Glutamatergic neuron (in vitro differentiated cells): ENCODE measurements around the gene LAMA2. TPM values are rescaled to one million over a fixed set of nuclear protein-coding genes. Genes with fewer than 3 reads are reported as not detected.

Experiments
- DNase-seq: peaks from one replicate; pipeline ENCODE4 v3.0.0; 2022
- H3K27ac Mint-ChIP-seq: one replicate; pipeline ENCODE4 v1.8.0; 2020; ENCODE audit warnings: mild to moderate bottlenecking, mixed read lengths, inconsistent platforms; ENCODE audit not compliant: unreplicated experiment
- H3K27me3 Mint-ChIP-seq: one replicate; pipeline ENCODE4 v1.8.0; 2020; ENCODE audit warnings: mild to moderate bottlenecking, moderate library complexity, mixed read lengths, inconsistent platforms; ENCODE audit not compliant: unreplicated experiment
- H3K36me3 Mint-ChIP-seq: one replicate; pipeline ENCODE4 v1.8.0; 2020; ENCODE audit warnings: mild to moderate bottlenecking, mixed read lengths, inconsistent platforms; ENCODE audit not compliant: unreplicated experiment
- H3K4me1 Mint-ChIP-seq: one replicate; pipeline ENCODE4 v1.8.0; 2020; ENCODE audit warnings: mild to moderate bottlenecking, low read depth, mixed read lengths, inconsistent platforms; ENCODE audit not compliant: unreplicated experiment
- H3K4me3 Mint-ChIP-seq: one replicate; pipeline ENCODE4 v1.8.0; 2020; ENCODE audit warnings: mild to moderate bottlenecking, mixed read lengths, inconsistent platforms; ENCODE audit not compliant: unreplicated experiment
- H3K9me3 Mint-ChIP-seq: one replicate; pipeline ENCODE4 v1.8.0; 2020; ENCODE audit warnings: mild to moderate bottlenecking, moderate library complexity, mixed read lengths, inconsistent platforms; ENCODE audit not compliant: unreplicated experiment
- CTCF ChIP-seq: fragments of 200-600 bp; sonication (generic); IDR thresholded peaks from one replicate; pipeline ENCODE4 v1.5.0; 2021; ENCODE audit not compliant: partially characterized antibody, unreplicated experiment
- total RNA-seq: library from RNA; stranded (reverse); fragmentation: NEBNext Ultra II Directional; extraction: Animal tissue kit (Norgen Biotek cat#: 25700); gene quantifications from one replicate; pipeline ENCODE4 v1.2.1, GENCODE V29; 2021; ENCODE audit not compliant: unreplicated experiment

LAMA2 gene
- total RNA-seq, 1 donor from 2014 or later: 2.4 TPM

GRCh38 chr6:129233458-129234134 lies 350.7 kb downstream of the LAMA2 start:
- no peak overlapping the region for H3K4me3 Mint-ChIP-seq
- H3K27ac Mint-ChIP-seq: no peak overlapping the region
- H3K36me3 Mint-ChIP-seq: no peaks in the 10 kb centered on the region
- no peak for TF ChIP-seq CTCF
- DNase-seq: no peak
- no peaks in the 10 kb centered on the region for H3K4me1 Mint-ChIP-seq
- no peaks in the 10 kb centered on the region for H3K27me3 Mint-ChIP-seq
- no peaks in the 10 kb centered on the region for H3K9me3 Mint-ChIP-seq

DNA sequence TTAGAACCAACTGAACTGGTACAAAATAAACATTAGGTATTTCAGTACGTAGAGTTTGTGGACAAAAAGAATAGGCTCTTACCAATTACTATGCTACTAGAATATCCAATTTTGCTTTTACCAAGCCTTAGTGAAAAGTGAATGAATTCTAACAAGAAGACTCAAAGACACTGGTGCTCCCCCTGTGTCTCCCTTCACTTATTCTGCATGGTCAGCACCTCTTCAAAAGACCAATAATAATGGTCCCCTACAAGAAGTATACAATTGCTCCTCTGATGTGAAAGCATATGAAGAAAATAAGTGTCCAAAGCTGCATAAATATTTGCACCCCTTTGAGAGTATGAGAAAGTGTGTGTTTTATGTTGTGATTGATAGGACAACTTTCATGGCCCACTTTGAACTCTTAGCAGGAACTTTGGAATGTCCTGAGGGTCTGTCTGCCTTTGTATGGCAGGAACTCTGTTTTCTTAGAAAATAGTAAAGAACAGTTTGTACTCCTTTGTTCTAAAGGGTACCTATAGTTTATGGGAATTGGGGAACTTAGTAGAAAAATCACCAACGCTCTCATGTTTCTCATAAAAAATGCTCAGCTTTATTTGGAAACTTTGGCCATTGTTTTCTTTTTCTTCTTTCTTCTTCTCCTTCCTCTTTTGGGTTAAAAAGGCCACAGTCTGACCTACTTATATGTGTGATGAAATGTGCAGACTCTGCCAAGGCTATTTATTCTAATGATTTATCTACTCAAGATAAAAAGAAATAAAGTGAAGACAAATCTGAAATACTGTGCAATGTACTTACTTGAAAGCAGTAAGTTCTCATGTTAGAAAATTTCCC lies 352.4 kb downstream of the LAMA2 start:
- H3K4me1 Mint-ChIP-seq: no peaks in the 10 kb centered on the region
- no peaks in the 10 kb centered on the region for H3K36me3 Mint-ChIP-seq
- no peak for TF ChIP-seq CTCF
- H3K4me3 Mint-ChIP-seq: no peak overlapping the region
- DNase-seq: no peak
- no peaks in the 10 kb centered on the region for H3K9me3 Mint-ChIP-seq
- H3K27ac Mint-ChIP-seq: no peak overlapping the region
- no peaks in the 10 kb centered on the region for H3K27me3 Mint-ChIP-seq

DNA sequence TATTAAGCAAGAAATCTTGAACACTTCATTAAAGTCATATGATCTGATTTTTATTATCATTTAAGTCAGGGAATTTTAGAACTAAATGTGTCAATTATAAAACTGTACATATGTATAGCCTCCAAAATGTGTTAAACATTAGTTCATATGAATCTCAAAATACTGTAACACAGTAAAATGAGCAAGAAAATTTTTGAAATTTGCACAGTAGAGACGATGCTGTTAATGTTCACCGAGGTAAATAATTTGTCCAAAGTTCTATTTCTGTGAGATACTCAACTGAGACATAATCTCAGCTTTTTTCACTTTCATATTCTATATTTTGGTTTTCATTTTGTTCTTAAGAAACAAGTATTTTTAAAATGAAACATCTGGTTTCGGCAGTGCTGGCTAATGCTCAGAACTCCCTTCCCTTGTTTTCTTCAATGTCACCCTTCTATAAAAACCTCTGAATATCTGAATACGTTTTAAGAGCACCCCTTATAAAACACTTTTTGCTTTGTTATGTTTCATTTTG lies 353.1 kb downstream of the LAMA2 start:
- no peak for TF ChIP-seq CTCF
- no peaks in the 10 kb centered on the region for H3K36me3 Mint-ChIP-seq
- H3K27me3 Mint-ChIP-seq: no peaks in the 10 kb centered on the region
- no peak overlapping the region for H3K27ac Mint-ChIP-seq
- no peak for DNase-seq
- H3K9me3 Mint-ChIP-seq: no peaks in the 10 kb centered on the region
- H3K4me1 Mint-ChIP-seq: no peaks in the 10 kb centered on the region
- no peak overlapping the region for H3K4me3 Mint-ChIP-seq

DNA sequence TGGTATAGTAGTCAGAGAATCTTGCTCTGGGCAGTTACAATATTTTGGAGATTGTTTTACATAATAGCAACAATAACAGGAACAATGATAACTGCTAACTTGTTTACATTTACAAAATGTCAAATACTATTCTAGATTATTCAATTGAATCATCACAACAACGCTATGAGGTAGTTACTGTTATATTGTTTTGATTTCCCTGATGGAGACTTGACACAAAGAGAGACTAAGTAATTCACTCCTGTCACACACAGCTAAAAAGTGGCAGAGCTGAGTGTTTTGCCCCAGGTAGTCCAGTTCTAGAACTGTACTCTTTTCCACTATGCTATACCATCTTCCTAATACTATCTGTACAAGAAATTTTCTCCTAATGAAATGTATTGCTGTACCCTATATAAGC lies 356.1 kb downstream of the LAMA2 start:
- Mint-ChIP-seq H3K27ac (no peak overlapping the region), H3K4me1 (no peaks in the 10 kb centered on the region), H3K9me3 (no peaks in the 10 kb centered on the region), H3K27me3 (no peaks in the 10 kb centered on the region), H3K4me3 (no peak overlapping the region), H3K36me3 (no peaks in the 10 kb centered on the region)
- DNase-seq: no peak
- no peak for TF ChIP-seq CTCF
